ENCODE results near the gene TSPAN13. TPM values are rescaled to one million over a fixed set of nuclear protein-coding genes. Genes with fewer than 3 reads are reported as not detected.

The TSPAN13 gene
- polyA plus RNA-seq, 1 donor from 2014 or later = 315 TPM

GRCh38 chr7:16812542-16813231 lies 59.1 kb downstream of the TSPAN13 start:
- Histone ChIP-seq H3K4me3 (ENCODE audit: low read length) (no peak overlapping the region), H3K79me2 (replicated peaks; ENCODE audit: insufficient read depth, low read length) (no peaks in the 10 kb centered on the region), H2AFZ (ENCODE audit: low read depth, low read length) (no peak overlapping the region), H3K27me3 (ENCODE audit: insufficient read depth, low read depth, low read length) (no peaks in the 10 kb centered on the region), H3K9ac (ENCODE audit: low read length) (no peak overlapping the region), H3K9me3 (ENCODE audit: low read length) (no peaks in the 10 kb centered on the region), H3K9me2 (ENCODE audit: insufficient read depth, low read length) (no peaks in the 10 kb centered on the region), H3K27ac (ENCODE audit: low read length) (no peak overlapping the region), H4K20me1 (ENCODE audit: insufficient read depth) (no peaks in the 10 kb centered on the region), H3K4me2 (ENCODE audit: low read length) (no peak overlapping the region), H3F3A (ENCODE audit: insufficient read depth, low read length, poor library complexity, severe bottlenecking) (no peaks in the 10 kb centered on the region), H3K36me3 (ENCODE audit: insufficient read depth, low read length) (no peaks in the 10 kb centered on the region)
- TF ChIP-seq POLR2AphosphoS5 (IDR thresholded peaks at IDR 0.05) (no peak), SMC3 (conservative IDR thresholded peaks at IDR 0.05; ENCODE audit: poor library complexity) (no peak), EZH2 (IDR thresholded peaks at IDR 0.05; ENCODE audit: borderline replicate concordance, insufficient read depth, low read length, poor library complexity, severe bottlenecking) (no peak), EP300 (conservative IDR thresholded peaks at IDR 0.05; ENCODE audit: poor library complexity, severe bottlenecking) (no peak), RAD21 (conservative IDR thresholded peaks at IDR 0.05) (no peak), TAF1 (IDR thresholded peaks at IDR 0.05; ENCODE audit: low read depth) (no peak), REST (IDR thresholded peaks at IDR 0.05; ENCODE audit: borderline replicate concordance) (no peak), CTCF (IDR thresholded peaks at IDR 0.05; ENCODE audit: poor library complexity, severe bottlenecking) (no peak), MXI1 (conservative IDR thresholded peaks at IDR 0.05; ENCODE audit: poor library complexity, severe bottlenecking) (no peak)

GRCh38 chr7:16813232-16813616 lies 59.7 kb downstream of the TSPAN13 start:
- H4K20me1 ChIP-seq (ENCODE audit: insufficient read depth) = no peaks in the 10 kb centered on the region
- H3K4me2 ChIP-seq (ENCODE audit: low read length) = no peak overlapping the region
- H3F3A ChIP-seq (ENCODE audit: insufficient read depth, low read length, poor library complexity, severe bottlenecking) = no peaks in the 10 kb centered on the region
- H3K79me2 ChIP-seq (replicated peaks; ENCODE audit: insufficient read depth, low read length) = no peaks in the 10 kb centered on the region
- H3K4me3 ChIP-seq (ENCODE audit: low read length) = no peak overlapping the region
- TF ChIP-seq POLR2AphosphoS5 (IDR thresholded peaks at IDR 0.05) (no peak), EZH2 (IDR thresholded peaks at IDR 0.05; ENCODE audit: borderline replicate concordance, insufficient read depth, low read length, poor library complexity, severe bottlenecking) (no peak), CTCF (IDR thresholded peaks at IDR 0.05; ENCODE audit: poor library complexity, severe bottlenecking) (no peak), RAD21 (conservative IDR thresholded peaks at IDR 0.05) (no peak), REST (IDR thresholded peaks at IDR 0.05; ENCODE audit: borderline replicate concordance) (no peak), SMC3 (conservative IDR thresholded peaks at IDR 0.05; ENCODE audit: poor library complexity) (no peak), EP300 (conservative IDR thresholded peaks at IDR 0.05; ENCODE audit: poor library complexity, severe bottlenecking) (no peak), MXI1 (conservative IDR thresholded peaks at IDR 0.05; ENCODE audit: poor library complexity, severe bottlenecking) (no peak), TAF1 (IDR thresholded peaks at IDR 0.05; ENCODE audit: low read depth) (no peak)
- no peak overlapping the region for H2AFZ ChIP-seq (ENCODE audit: low read depth, low read length)
- no peaks in the 10 kb centered on the region for H3K36me3 ChIP-seq (ENCODE audit: insufficient read depth, low read length)
- no peak overlapping the region for H3K9ac ChIP-seq (ENCODE audit: low read length)
- no peaks in the 10 kb centered on the region for H3K9me3 ChIP-seq (ENCODE audit: low read length)
- no peaks in the 10 kb centered on the region for H3K9me2 ChIP-seq (ENCODE audit: insufficient read depth, low read length)
- no peak overlapping the region for H3K27ac ChIP-seq (ENCODE audit: low read length)
- H3K27me3 ChIP-seq (ENCODE audit: insufficient read depth, low read depth, low read length) = no peaks in the 10 kb centered on the region

Data from neural cell (in vitro differentiated cells).